Endothelial cell of hepatic sinusoid (primary cell): Measurements from ENCODE around the gene METTL23.
"Not testable (repeated sequence)": the region's sequence is repeated elsewhere in the genome, so short reads cannot be mapped to it uniquely, and the experiment has no call there.

Source experiments
- in situ Hi-C: cut with HindIII; loops from 2 replicates; pipeline ENCODE4 v1.10.0; 2017; ENCODE audit warnings: low sequenced_read_pairs

METTL23 gene

DNA sequence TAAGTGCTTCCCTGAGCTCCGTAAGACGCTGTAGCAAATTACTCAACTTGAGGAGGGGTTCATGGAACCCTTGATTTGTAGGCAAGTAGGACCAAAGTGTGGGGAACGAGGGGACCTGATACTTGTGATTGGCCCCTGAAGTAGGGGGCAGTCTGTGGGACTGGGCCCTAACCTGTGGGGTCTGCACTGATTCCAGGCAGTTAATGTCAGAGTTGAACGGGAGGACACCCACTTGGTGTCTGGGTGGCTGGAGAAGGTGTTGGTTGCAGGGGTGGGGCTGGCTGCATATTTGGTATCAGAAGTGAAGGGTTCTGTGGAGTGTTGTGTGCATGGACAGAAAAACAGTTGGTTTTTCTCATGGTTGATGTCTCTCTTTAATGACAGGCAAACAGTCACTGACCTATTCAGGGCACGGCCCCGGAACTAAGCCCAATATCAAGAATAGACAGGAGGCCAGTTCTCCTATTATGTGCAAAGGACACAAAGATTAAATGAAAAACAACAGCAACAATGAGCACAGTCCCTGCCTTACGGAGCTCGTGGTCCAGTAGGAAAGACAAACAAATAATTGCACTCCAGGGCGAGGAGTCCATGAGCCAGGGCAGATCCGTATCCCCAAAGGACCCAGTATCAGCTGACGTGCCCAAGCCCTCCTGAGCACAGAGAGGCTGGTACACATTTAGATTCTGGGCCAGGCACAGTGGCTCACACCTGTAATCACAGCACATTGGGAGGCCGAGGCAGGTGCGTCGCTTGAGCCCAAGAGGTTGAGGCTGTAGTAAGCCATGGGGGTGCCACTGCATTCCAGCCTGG is 35.1 kb upstream of the METTL23 start:
- in situ Hi-C loops: no loop called here

DNA sequence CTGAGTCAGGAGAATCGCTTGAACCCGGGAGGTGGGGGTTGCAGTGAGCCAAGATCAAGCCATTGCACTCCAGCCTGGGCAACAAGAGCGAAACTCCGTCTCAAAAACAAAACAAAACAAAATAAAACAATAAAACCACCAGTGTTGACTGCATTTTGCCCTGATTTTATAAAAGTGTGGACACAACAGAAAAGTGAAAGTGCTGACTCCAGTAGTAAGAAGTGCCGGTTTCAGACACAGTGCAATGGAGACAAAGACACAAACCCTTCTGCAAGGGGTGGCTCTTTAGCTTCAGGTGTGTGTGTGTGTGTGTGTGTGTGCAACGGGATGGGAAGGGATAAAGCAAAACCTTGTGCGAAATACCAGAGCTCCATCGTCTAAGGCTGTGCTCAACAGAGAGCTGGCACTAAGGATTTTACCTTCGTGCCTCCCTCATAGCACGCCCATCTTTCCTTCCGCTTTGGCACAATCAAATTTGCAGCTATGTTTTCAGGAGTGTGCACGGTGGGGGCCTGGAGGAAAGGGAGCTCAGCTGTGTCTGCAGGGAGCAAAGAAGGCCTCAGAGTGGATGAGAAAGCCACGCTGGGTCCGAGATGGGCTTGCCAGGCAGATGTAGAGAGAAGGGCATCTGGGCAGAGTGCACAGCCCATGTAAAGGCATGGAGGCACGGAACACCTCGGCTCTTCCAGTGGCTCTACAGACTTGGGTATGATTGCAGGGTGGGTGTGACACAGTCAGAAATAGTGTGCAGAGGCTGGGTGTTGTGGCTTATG is 31.4 kb upstream of the METTL23 start:
- in situ Hi-C loops: no loop called here

DNA sequence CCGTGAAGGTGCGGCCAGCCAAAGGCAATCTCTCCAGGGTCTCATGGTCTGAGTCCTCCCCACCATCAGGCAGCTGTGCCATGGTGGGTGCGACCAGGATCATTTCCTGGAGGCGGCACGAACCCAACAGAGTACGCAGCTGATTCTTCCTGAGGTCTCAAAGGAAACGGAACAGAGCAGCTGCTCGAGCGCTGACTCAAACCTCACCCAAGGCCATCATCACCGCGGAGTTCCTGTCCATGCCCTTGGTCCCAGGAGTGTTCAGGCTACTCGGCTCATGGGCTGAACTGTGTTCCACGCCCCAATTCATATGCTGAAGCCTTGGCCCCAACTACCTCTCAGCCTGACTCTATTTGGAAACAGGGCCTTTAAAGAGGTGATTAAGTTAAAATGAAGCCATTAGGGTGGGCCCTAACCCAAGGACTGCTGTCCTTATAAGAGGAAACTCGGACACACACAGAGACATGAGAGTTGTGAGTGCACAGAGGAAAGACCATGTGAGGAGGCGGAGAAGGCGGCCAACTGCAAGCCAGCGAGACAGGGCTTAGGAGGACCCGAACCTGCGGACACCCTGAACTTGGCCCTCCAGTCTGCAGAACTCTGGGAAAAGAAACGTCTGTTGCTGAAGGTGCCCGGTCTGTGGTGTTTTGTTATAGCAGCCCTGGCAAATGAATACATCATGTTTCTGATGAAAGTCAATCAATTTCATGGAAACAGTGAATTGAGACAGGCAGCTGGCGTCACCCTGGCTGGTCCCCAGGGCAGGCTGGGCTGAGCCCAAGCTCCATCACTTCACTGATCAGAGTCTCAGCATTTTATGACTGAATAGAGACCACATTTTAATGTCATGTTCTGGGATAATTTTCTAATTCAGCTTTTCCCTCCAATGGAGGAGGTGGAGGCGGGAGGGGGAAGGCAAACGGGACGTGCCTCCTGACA is 29.6 kb upstream of the METTL23 start:
- in situ Hi-C loops: no loop called here

DNA sequence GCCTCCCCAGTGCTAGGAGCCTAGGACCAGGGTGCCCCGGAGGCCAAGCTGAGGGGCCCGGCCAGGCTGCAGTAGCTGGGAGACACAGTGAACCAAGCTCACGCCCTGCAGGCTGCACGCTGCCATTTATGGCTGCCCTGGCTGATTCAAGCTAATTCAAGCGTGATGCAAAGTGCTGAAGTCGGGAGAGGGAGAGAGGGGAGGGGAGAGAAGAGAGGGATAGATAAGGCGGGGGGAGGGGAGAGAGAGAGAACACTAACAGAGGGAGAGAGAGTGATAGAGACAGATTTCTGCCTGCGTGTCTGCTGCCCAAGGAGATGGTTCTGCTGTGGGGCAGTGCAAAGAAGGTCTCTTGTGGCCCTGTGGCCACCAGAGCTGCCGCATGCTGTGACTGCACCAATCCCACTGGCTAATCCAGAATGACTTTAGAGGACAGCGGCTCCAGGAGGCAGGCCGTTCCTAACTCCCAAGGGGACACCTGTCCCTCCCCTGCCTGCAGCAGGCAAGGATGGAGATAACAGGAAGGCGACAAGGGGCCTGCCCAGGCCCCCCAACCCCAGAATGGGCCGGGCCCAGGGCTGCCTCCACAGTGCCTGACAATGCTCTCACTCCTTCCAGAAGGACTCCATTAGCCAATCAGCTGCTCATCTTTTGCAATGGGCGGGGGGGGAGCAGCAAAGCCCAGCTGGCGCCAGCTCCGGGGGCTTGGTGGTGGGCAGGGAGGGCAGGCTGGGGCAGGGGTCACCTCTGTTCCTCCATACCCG is 28.8 kb upstream of the METTL23 start:
- in situ Hi-C loops: no loop called here

DNA sequence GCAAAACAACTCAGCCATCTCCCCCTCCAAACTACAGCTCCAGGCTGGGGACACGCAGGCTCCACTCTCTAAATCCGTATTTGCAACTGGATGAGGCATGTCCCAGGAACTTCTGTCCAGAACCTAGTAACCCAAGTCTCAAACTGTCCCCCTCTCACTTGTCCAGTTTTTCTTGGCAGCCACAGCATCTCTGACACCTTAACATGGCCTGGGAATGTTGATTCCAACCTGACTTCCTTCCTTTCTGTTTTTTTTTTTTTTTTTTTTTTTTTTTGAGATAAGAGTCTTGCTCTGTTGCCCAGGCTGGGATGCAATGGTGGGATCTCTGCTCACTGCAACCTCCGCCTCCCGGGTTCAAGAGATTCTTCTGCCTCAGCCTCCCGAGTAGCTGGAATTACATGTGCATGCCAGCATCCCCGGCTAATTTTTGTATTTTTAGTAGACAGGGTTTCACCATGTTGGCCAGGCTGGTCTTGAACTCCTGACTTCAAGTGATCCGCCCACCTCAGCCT is 28.1 kb upstream of the METTL23 start:
- in situ Hi-C loops: not testable (repeated sequence)

DNA sequence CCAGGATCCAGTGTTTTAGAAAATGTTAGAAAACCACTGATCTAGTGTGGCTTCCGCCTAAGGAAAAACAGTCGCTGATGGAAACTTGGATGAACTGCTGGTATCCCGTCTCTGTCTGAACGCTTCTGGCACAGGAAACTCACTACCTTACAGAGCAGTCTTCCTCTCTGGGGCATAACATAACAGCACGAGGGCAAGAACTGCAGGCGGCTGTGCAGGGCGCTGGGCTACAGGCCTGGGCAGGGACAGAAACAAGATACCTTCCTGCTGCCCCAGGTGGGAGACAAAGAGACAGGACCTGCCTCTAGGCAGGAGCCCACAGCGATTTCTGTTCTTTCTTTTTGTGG is 26.4 kb upstream of the METTL23 start:
- in situ Hi-C loops: no loop called here

DNA sequence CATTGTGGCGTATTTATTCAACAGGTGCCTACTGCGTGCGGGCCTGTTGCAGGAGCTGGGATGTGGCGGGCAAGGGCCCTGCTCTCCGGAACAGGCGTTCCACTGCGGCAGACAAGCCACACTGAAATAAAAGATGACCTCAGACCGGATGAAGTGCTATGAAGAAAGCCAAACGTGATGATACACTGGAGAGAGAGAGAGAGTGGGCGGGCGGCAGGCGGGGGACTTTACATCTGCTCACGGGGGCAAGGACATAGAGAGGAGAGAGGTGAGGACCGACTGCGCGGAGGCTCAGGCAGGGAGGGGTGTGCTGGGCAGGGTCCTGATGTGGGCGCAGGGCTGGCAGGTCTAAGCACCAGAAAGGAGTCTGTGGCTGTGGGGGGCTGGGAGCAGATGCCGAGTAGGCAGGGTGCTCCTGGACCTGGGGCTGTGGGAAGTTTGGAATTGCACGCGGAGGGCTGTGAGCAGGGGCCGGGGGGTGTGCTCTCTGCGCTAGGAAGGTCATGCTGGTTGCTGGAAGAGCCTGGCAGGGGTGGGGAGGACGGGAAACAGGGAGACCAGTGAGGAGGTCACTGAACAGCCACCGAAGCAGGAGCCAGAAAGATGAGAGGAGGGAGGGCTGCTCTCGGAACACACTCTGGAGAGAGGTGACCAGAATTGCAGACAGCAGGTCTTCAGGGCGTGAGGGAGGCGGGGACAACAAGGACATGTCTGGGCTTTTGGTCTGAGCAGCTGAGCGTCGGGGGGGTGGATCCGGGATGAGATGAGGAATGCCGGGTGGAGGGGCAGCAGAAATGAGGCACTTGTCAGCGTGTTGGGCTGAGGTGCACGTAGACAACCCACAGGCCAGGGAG is 25.8 kb upstream of the METTL23 start:
- in situ Hi-C loops: no loop called here

DNA sequence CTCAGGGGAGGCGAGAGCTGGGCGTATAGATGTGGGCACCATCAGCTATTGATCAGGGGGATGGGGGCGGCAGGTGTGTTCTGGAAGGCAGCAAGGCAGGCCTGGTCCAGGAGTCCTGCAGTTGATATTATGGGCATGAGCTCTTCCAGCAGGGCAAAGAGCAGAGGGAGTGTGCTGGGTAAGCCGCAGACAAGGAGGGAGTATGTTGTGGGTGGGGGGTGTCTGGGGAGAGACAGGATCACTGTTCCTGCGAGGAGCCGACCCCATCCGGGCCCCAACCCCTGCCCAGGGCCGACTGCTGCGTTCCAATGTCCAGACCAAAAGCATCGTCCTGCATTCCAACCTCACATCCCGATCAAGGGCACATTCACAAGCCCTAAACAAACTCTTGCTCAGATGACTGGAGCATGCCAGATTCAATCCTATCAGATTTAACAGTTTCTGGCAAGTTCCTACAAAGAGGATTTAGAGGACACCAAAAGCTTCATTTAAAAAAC is 25.1 kb upstream of the METTL23 start:
- in situ Hi-C loops: no loop called here

DNA sequence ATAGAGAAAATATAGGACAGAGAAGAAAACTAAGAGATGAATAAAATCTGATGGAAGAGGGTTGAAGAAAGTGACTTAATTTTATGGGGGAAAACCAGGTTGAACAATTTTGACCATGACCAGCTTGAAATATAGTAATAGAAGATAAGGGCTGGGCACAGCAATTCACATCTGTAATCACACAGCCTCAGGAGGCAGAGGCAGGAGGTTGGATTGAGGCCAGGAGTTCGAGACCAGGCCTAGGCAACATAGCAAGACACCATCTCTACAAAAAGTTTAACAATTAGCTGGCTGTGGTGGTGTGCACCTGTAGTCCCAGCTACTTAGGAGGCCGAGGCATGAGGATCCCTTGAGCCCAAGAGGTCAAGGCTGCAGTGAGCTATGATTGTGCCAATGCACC is 24.6 kb upstream of the METTL23 start:
- in situ Hi-C loops: no loop called here

DNA sequence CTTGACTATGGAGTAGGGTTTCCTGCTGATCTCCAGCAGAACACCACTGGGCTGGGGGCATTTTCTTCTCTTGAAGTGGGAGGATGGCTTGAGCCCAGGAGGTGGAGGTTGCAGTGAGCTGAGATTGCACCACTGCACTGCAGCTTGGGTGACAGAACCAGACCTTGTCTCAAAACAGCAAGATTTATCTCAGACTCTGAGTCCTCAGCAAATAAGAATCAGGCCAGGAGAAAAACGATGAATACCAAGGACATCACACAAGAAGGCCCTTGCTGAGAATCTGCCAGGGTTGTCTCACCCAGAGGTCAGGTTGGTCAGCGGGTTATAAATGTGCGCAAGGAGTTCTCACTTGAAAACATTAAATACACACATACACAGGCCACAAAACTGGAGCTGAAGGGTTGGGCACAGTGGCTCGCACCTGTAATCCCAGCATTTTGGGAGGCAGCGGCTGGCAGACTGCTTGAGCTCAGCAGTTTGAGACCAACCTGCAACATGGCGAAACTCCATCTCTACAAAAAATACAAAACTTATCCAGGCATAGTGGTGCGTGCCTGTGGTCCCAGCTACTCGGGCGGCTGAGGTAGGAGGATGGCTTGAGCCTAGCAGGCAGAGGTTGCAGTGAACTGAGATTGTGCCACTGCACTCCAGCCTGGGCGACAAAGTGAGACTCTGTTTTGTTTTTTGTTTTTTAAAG is 23.6 kb upstream of the METTL23 start:
- in situ Hi-C loops: no loop called here

DNA sequence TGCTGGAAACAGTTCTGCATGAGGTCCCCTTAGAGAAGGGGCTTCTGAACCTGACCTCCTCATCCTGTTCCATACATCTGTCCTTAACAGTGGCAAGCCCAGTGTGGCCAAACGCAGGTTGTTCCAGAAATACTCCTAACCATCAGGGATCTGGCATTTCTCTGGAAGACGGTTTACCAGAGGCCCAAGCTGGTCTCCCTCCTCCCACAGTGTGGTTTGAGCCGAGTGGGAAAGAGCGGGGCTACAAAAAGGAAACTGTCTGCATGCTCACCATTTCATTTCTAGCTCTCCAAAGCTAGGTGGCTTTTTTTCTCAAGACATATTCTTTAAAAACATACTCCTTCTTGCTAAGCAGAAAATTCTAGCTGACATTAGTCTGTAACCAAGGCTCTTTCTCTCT is 21.8 kb upstream of the METTL23 start:
- in situ Hi-C loops: no loop called here

DNA sequence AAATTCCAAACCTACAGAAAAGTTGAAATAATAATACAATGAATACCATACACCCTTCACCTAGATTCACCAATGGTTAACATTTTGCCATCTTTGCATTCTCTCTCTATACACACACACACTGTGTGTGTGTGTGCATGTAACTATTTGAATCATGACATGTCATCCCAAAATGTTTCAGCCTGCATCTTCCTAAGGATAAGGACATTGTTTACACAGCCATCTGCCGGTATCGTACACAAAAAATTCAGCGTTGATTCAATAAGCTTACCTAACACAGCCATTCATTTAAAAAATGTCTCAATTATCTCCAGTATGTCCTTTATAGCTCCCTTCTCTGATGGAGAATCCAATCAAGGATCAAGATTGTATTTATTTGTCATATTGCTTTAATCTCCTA is 19.8 kb upstream of the METTL23 start:
- in situ Hi-C loops: no loop called here

DNA sequence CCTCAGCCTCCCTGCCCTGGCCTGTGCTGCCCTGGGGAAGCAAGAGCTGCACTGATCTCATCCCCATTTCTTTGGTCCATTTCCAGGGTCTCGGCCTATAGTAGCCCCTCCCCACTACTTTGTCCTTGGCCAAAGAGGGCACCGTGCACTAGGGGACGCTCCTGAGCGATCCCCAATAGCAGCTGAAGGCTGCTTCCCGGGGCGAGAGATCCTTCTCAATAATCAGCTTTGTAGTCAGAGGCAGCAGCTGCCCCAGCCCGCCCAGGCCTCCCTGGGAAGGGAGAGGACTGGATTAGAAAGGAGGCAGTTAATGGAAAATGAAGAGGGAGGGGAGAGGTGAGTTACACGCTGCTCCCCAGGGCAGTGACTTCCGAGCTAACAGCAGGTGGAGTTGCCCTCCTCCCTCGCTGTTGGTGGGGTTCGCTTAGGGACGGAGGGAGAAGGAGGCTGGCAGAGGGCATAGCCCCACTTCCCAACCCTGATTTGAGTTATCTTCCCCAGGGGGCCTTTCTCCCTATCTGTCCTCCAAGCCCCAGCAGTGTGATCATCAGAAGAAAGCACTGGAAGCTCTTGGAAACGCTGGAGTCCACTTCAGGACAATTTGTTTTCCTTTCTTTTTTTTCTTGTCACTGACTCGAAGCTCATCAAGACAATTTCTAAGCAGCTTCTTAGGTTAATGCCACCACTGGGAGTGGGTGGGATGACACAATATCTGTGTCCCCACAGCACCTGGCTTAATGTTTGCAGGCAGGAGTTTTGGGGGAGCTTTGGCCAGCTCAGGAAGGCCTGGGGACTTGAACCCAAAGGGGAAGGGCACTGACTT is 18.4 kb upstream of the METTL23 start:
- in situ Hi-C loops: no loop called here

DNA sequence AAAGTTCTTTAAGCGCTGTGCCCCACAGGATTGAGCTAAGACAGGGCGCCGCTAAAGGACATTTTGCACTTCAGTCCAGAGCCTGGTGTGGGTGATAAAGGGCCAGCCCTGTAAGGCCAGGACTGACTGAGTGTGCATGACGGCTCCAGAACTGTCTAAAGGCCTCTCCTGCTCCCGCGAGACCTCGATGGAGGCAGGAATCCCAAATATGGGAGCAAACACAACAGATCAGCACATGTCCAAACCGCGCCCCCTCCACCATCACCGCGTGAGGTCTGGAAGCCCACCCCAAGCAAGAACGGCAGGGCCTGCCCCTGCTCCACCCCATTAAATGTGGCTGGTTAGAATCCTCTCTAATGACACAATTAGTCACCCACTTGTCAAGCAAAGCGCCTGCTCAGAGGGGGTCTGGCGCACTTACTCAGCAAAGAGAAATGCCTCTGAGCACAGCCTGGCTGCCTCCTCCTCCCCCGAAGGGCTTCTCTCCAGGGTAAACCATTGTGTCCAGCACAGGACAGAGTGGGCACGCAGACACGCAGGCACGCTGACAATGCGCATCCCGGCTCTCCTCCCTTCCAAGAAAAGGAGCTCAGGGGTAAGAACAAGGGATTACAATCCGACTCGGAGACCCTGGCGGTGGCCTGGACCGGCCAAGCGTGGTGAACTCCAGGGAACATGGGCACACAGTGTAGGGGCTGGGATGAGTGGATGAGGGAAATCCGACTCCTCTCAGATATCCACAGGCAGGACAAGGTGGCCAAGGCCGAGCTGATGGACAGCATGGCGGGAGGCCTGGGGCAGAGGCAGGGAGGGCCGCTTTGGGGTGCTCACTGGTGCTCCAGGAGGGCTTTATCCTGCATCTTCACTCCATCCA is 17.3 kb upstream of the METTL23 start:
- in situ Hi-C loops: no loop called here

DNA sequence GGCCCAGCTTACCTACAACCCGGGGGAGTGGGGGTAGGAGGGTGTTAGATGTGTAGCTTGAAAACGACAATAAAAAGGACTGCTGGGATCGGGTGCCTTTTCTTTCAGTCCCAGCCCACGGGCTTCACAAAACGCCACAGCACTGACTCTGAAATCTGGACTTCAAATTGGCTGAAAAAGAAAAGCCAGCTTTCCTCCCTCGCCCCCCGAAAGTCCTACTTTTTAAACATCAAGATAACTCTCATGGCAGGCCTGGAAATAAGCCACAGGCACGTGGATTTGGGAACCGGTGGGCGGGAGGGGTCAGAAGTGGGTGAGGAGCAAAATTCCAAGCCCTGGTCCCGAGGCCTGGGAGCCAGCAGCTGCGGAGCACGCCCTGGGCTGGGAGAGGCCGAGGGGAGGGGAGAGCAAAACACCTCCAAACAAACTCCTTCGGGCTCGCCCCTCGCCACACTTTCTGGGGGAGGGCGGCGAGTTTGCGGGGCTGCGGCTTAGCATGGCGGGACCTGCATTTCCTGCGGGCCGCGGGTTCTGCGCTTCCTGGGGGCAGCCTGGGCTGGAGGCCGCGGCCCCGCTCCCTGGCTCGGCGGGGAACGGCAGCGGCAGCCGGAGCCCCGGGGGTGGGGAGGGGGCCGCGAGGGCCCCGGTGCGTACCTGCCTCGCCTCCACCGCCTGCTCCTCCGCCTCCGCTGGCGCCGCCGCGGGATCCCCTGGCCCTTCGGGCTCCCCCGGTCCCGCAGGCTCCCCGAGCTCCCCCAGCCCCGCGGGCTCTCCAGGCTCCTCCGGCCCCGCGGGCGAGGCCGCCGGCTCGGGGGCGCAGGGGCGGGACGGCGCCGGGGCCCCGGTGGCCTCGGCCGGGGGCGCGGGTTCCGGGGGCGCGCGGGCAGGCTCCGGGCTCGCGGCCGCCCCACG is 16.4 kb upstream of the METTL23 start:
- in situ Hi-C loops: loop anchor here (10.0 kb wide), 2 partner anchors 65 to 135 kb away; partner anchors contain the start of gene ST6GALNAC1
